ENCODE results near the gene NRGN. TPM values are rescaled to one million over a fixed set of nuclear protein-coding genes. Genes with fewer than 3 reads are reported as not detected.

The NRGN gene
- total RNA-seq, 1 donor from 2014 or later: 17.0 TPM

DNA sequence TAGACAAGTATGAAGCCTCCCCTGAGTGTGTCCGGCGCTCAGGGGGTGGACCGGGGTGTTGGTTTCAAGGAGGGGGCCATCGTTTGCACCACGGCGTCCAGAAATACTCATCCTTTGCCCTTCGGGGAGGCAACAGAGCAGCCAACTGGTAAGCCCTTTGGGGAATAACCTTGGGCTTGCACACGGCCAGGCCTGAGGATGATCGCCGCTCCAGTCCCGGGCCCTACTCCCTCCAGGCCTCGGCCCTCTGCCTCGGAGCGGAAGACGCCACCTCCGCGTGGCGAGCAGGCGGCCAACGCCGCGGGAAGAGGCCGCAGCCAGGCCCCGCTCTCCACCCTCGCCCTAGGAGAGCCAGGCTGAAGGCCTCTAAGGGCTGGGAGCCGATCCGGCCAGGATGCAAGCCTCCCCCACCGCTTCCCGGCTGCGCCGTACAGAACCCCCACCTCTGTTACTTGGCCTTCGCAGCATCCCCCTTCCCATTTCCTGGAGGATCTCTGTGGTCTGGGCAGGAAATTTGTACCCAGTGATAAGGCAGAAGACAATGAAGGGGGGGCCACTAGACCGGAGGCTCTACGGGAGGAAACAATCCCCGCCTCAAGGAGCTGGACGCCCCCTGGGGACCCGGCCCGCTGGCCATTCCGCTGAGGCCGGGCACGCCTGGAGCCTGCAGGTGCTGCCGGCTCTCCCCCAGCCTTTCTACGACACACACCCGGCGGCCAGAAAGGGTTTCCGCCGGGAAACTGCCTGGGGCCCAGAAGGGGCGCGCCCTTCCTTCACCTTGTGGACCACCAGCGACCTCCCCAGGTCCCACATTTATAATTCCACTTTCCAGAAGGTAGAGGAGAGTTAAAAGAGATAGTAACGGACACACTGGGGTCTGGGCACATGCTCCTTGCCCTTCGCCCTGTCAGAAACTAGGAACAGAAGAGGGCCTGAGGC is 19.8 kb downstream of the NRGN start:
- Mint-ChIP-seq H3K4me1 (ENCODE audit: unreplicated experiment) (peaks cover 48% of the 10 kb centered on the region), H3K27ac (ENCODE audit: unreplicated experiment) (peak overlapping the region; percentile 97)

GRCh38 chr11:124760205-124760652 is 20.5 kb downstream of the NRGN start:
- peak overlapping the region; percentile 97 for H3K27ac Mint-ChIP-seq (ENCODE audit: unreplicated experiment)
- H3K36me3 Mint-ChIP-seq (ENCODE audit: low read depth, unreplicated experiment): peaks cover 47% of the 10 kb centered on the region
- TF ChIP-seq, protein P1, sequence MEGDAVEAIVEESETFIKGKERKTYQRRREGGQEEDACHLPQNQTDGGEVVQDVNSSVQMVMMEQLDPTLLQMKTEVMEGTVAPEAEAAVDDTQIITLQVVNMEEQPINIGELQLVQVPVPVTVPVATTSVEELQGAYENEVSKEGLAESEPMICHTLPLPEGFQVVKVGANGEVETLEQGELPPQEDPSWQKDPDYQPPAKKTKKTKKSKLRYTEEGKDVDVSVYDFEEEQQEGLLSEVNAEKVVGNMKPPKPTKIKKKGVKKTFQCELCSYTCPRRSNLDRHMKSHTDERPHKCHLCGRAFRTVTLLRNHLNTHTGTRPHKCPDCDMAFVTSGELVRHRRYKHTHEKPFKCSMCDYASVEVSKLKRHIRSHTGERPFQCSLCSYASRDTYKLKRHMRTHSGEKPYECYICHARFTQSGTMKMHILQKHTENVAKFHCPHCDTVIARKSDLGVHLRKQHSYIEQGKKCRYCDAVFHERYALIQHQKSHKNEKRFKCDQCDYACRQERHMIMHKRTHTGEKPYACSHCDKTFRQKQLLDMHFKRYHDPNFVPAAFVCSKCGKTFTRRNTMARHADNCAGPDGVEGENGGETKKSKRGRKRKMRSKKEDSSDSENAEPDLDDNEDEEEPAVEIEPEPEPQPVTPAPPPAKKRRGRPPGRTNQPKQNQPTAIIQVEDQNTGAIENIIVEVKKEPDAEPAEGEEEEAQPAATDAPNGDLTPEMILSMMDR (IDR thresholded peaks at IDR 0.05; ENCODE audit: unreplicated experiment): no peak
- peak; percentile 42 for DNase-seq (ENCODE audit: low spot score)
- H3K27me3 Mint-ChIP-seq (ENCODE audit: unreplicated experiment): peaks cover 20% of the 10 kb centered on the region
- no peaks in the 10 kb centered on the region for H3K9me3 Mint-ChIP-seq (ENCODE audit: unreplicated experiment)
- peaks cover 42% of the 10 kb centered on the region for H3K4me1 Mint-ChIP-seq (ENCODE audit: unreplicated experiment)
- H3K4me3 Mint-ChIP-seq (ENCODE audit: unreplicated experiment): peak overlapping the region; percentile 98

More for the DNA sequence above, 19.8 kb downstream of the NRGN start:
- TF ChIP-seq, protein P1 (IDR thresholded peaks at IDR 0.05; ENCODE audit: unreplicated experiment): no peak
- peak overlapping the region; percentile 98 for H3K4me3 Mint-ChIP-seq (ENCODE audit: unreplicated experiment)
- peaks cover 20% of the 10 kb centered on the region for H3K27me3 Mint-ChIP-seq (ENCODE audit: unreplicated experiment)
- H3K36me3 Mint-ChIP-seq (ENCODE audit: low read depth, unreplicated experiment): peaks cover 53% of the 10 kb centered on the region
- no peaks in the 10 kb centered on the region for H3K9me3 Mint-ChIP-seq (ENCODE audit: unreplicated experiment)
- peak; percentile 95 for DNase-seq (ENCODE audit: low spot score)

DNA sequence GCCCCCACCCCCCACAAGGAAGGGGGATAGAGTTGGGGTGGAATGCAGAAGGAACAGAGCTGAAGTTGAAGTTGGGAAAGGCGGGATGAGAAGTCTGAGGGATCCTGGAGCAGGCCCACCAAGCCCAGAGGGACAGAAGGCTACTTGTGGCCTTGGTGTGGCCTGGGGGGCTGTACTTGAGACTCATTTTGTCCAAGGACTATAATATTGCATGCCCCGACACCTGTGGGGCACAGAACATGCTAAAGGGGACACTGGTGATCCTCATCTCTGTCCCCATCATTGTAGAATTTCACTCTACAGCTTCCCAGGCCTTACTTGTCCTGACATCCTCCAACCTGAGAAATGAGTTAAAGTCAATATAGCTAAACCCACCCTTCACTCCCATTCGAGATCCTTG is 21.1 kb downstream of the NRGN start:
- peak overlapping the region; percentile 98 for H3K4me3 Mint-ChIP-seq (ENCODE audit: unreplicated experiment)
- TF ChIP-seq, protein P1 (IDR thresholded peaks at IDR 0.05; ENCODE audit: unreplicated experiment): no peak
- peaks cover 20% of the 10 kb centered on the region for H3K27me3 Mint-ChIP-seq (ENCODE audit: unreplicated experiment)
- H3K4me1 Mint-ChIP-seq (ENCODE audit: unreplicated experiment): peaks cover 40% of the 10 kb centered on the region
- peaks cover 46% of the 10 kb centered on the region for H3K36me3 Mint-ChIP-seq (ENCODE audit: low read depth, unreplicated experiment)
- peak overlapping the region; percentile 97 for H3K27ac Mint-ChIP-seq (ENCODE audit: unreplicated experiment)
- no peaks in the 10 kb centered on the region for H3K9me3 Mint-ChIP-seq (ENCODE audit: unreplicated experiment)
- DNase-seq (ENCODE audit: low spot score): no peak

DNA sequence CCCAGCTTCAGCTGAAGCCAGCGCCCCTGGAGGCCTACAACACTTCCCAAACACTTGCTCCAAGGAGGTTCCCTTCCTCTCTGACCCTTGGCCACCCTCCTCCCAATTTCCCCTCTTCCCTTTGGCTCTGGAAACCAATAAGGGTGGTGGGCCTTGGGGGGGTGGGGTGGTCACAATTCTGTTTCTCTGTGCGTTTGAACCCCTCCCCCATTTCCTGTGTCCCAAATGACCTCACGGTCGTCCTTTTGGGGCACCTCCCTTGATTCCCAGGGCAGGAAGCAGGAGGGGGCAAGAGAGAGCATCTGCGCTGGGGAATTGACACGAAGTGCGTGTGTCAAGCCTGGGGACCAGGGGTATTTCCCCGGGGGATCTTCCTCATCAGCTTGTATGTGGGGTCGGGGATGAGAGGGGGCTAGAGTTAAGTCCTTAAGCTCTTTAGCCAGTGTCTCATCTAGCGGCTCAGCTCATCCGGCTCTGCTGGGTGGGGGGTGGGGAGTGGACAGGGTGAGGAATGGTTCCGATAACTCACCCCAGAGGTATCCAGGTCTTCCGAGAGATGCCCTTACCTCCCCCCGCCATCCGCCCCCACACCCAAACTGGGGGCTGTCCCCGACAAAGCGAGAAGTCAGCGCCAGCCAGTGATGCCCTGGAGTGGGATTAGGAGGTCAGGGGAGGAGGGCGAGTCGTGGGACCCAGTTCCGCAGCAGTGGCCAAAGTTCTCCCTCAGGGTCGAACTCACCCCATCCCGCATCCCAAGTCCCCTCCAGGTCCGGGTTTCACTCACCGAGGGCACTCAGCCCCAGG is 21.8 kb downstream of the NRGN start:
- peak; percentile 58 for DNase-seq (ENCODE audit: low spot score)
- no peaks in the 10 kb centered on the region for H3K9me3 Mint-ChIP-seq (ENCODE audit: unreplicated experiment)
- peak overlapping the region; percentile 97 for H3K27ac Mint-ChIP-seq (ENCODE audit: unreplicated experiment)
- TF ChIP-seq, protein P1 (IDR thresholded peaks at IDR 0.05; ENCODE audit: unreplicated experiment): no peak
- peaks cover 33% of the 10 kb centered on the region for H3K4me1 Mint-ChIP-seq (ENCODE audit: unreplicated experiment)
- peaks cover 20% of the 10 kb centered on the region for H3K27me3 Mint-ChIP-seq (ENCODE audit: unreplicated experiment)
- H3K4me3 Mint-ChIP-seq (ENCODE audit: unreplicated experiment): peak overlapping the region; percentile 98
- peaks cover 39% of the 10 kb centered on the region for H3K36me3 Mint-ChIP-seq (ENCODE audit: low read depth, unreplicated experiment)

Data from endothelial cell (in vitro differentiated cells).